ENCODE results near the gene ISM1.

Gene ISM1

DNA sequence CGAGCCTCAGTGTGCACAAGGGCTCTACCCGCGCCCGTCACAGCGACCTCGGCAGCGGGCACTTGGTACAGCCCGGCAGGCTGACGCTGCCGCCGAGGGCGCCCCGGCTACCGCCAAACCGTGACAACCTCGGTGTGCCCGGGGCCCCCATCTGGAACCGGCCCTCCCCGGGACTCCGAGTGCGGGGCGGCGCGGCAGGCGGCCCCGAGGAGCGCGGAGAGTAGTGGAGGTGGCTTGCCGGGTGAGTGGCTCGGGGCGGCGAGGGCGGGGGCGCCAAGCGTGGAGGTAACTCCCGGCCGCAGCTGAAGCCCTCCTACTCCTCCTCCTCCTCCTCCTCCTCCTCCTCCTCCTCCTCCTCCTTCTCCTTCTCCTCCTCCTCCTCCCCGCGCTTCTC, at the start of gene ISM1:
TSS of gene ISM1 (plus strand) at position 371 of the 394 bp plus-strand sequence. CDS start 503 bp downstream, outside the sequence.
- TF ChIP-seq, protein P1, sequence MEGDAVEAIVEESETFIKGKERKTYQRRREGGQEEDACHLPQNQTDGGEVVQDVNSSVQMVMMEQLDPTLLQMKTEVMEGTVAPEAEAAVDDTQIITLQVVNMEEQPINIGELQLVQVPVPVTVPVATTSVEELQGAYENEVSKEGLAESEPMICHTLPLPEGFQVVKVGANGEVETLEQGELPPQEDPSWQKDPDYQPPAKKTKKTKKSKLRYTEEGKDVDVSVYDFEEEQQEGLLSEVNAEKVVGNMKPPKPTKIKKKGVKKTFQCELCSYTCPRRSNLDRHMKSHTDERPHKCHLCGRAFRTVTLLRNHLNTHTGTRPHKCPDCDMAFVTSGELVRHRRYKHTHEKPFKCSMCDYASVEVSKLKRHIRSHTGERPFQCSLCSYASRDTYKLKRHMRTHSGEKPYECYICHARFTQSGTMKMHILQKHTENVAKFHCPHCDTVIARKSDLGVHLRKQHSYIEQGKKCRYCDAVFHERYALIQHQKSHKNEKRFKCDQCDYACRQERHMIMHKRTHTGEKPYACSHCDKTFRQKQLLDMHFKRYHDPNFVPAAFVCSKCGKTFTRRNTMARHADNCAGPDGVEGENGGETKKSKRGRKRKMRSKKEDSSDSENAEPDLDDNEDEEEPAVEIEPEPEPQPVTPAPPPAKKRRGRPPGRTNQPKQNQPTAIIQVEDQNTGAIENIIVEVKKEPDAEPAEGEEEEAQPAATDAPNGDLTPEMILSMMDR (IDR thresholded peaks at IDR 0.05) = no peak

DNA sequence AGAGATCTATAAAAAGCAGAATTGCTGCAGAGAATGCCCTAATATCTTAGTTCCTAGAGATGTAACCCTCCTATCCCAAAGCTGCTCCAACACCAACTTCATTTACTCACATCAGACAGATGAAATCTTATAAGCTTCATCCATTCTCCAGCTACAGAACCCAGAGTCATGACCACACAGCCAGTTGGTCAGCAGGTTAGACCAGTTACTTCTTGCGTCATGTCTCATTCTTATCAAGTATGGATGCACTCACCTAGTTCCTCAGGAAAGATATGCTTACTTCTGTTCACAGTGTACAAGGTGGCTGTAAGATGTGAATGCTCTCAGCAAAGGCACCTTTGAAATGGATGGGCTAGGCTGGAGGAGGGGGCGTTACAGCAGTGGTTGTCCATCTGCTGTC, 47.9 kb upstream of the ISM1 start:
- TF ChIP-seq, protein P1 (IDR thresholded peaks at IDR 0.05) = no peak

DNA sequence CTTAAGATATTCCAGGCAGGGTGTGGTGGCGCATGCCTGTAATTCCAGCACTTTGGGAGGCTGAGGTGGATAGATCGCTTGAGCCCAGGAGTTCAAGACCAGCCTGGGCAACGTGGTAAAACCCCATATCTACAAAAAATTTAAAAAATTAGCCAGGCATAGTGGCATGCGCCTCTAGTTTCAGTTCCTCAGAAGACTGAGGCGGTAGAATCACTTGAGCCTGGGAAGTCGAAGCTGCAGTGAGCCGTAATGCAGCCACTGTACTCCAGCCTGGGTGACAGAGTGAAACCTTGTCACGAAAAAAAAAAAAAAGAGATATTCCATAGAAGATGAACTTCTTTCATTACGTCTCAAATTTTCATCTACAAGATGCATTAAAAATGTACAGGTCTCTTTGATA, 46.7 kb upstream of the ISM1 start:
- TF ChIP-seq, protein P1 (IDR thresholded peaks at IDR 0.05) = no peak

DNA sequence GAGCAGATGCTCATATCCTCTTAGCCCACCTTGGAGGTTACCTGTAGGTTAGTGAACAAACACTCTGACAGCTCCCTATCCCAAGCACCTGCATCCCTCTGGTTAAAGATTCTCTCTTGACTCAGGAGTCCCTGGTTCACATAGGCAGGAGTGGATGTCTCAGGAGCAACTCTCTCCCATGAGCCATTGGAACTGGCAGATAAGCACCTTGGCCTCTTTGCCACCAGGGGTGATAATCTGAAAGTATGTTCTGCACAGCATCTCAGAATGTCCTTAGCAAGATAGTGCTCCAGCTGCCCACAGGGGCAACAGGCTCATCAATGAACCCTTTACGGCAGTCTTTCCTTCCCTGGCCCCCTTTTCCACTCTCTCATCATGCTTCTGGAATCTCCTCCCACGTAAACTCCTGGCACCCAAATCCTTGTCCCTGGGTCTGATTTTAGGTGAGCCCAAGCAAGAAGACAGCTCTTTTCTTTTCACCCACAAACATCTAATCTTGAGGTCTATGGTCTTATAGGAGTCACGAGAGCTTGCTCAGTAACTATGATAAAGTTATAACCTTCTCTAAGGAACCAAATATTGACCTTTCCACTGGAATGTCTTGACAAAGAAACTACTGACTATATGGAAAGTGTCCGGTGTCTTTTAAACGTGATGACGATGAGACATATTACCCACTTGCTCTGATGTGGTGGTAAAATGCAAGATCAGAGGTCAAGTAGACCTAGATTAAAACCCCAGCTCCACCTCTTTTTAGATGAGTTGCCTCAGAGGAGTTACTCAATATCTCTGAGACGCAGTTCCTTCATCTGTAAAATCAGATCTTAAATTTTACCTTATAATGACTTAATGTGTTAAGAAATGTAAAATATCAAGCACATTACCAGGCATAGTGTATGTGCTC, 39.8 kb upstream of the ISM1 start:
- TF ChIP-seq, protein P1 (IDR thresholded peaks at IDR 0.05) = no peak

DNA sequence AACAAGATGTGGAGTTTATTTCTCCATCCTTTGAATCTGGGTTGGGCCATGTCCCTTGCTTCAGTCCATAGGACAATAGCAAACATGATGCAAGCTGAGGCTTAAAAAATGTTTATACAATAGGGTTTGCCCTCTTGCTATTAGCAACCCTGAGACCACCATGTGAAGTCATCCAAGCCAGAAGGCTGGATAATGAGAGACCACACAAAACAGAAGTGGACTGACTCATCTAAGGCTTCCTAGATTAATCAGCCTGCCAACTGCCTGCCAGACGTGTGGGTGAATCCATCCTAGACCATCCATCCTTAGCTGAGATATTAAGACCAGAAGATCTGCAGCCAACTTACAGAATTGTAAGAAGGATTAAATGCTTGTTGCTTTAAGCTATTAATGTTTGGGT, 38.1 kb upstream of the ISM1 start:
- TF ChIP-seq, protein P1 (IDR thresholded peaks at IDR 0.05) = no peak

DNA sequence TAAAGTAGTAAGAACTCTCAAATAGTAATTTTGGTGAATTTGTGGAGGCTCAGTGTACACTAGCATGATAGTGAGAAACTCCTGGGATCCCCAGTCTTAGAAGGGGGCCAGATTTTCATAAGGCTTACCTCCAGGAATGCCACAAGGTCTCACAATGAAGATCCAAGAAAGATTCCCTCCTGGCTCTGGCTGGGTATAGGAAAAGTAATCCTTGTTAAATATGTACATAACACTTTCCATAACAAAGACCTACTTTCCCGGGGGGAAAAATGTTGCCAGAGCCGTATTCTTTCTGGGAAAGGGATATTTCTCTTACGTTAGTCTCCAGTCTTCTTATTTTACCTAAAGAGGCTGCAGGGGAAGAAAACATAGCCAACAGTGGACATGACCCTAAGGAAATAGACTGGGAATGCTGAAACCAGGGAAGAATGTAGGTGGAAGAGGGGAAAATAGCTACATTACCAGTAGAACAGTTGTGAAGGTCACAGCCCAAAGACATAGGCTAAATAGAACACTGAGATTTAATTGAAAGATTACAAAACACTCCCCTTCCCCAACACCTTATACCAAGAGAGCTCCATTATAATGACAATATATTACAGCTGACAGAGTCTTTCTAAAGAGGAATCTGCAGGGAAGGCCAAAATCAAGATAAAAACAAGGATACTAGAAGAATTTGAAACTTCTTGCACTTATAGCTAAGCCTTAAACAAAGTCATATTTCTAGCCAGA, 34.9 kb upstream of the ISM1 start:
- TF ChIP-seq, protein P1 (IDR thresholded peaks at IDR 0.05) = no peak

DNA sequence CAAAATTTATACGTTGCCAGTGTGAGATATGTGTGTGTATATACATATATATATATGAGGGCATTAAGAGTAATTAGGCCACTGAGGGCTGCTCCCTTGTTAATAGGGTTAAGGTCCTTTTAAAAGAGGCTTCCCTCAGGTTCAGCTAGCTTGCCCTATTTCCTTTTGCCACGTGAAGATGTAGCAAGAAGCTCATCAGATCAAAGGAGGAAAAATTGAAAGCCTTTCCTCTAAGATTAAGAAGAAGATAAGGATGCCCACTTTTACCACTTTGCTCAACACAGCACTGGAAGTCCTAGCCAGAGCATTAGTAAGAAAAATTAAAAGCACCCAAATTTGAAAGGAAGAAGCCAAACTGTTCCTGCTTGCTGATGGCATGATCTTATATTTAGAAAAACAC, 33.2 kb upstream of the ISM1 start:
- TF ChIP-seq, protein P1 (IDR thresholded peaks at IDR 0.05) = no peak

Data from LNCAP (cell line).